ENCODE data around the gene STARD9. TPM values are rescaled to one million over a fixed set of nuclear protein-coding genes. Genes with fewer than 3 reads are reported as not detected.

STARD9 gene
- total and polyA plus RNA-seq, 8 donors: 9.4 to 22.6 (median 18.8) TPM

DNA sequence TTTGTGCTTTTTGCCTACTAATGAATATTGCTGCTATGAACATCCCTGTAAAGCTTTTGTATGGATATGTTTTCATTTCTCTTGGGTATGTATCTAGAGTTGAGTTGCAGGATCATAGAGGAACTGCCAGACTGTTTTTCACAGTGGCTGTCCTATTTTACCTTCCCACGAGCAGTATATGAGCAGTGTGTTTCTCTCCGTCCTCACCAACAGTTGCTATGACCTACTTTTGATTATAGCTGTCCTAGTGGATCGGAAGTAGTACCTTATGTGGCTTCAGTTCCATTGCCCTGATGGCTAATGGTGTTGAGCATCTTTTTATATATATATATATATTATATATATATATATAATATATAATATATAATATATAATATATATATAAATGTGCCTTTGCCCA lies 136.3 kb downstream of the STARD9 start:
- H3K27me3 ChIP-seq: no peaks in the 10 kb centered on the region
- peaks cover 0 to 16% of the 10 kb centered on the region in 2 donors for H3K4me1 ChIP-seq
- TF ChIP-seq, protein P1, sequence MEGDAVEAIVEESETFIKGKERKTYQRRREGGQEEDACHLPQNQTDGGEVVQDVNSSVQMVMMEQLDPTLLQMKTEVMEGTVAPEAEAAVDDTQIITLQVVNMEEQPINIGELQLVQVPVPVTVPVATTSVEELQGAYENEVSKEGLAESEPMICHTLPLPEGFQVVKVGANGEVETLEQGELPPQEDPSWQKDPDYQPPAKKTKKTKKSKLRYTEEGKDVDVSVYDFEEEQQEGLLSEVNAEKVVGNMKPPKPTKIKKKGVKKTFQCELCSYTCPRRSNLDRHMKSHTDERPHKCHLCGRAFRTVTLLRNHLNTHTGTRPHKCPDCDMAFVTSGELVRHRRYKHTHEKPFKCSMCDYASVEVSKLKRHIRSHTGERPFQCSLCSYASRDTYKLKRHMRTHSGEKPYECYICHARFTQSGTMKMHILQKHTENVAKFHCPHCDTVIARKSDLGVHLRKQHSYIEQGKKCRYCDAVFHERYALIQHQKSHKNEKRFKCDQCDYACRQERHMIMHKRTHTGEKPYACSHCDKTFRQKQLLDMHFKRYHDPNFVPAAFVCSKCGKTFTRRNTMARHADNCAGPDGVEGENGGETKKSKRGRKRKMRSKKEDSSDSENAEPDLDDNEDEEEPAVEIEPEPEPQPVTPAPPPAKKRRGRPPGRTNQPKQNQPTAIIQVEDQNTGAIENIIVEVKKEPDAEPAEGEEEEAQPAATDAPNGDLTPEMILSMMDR (IDR thresholded peaks at IDR 0.05): no peak
- no peak overlapping the region for H3K27ac ChIP-seq
- H3K9me3 ChIP-seq: no peaks in the 10 kb centered on the region
- intact Hi-C loops (cut with DNase I): no loop called here
- no peak overlapping the region for H3K4me3 ChIP-seq
- ATAC-seq (no peak), DNase-seq (no peak)
- no peaks in the 10 kb centered on the region for H3K36me3 ChIP-seq

DNA sequence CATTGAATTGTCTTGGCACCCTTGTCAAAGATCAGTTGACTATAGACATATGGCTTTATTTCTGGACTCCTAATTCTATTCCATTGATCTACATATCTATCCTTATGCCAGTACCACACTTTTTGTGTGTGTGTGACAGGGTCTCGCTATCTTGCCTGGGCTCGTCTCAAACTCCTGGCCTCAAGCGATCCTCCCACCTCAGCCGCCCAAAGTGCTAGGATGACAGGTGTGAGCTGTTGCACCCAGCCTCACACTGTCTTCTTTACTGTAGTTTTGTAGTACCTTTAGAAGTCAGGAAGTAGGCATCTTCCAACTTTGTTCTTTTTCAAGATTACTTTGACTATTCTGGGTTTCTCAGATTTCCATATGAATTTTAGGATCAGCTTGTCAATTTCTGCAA lies 137.2 kb downstream of the STARD9 start:
- Histone ChIP-seq H3K27ac (no peak overlapping the region), H3K27me3 (no peaks in the 10 kb centered on the region), H3K4me1 (peaks cover 0 to 9% of the 10 kb centered on the region in 2 donors), H3K9me3 (no peaks in the 10 kb centered on the region), H3K4me3 (no peak overlapping the region), H3K36me3 (no peaks in the 10 kb centered on the region)
- TF ChIP-seq, protein P1 (IDR thresholded peaks at IDR 0.05): no peak
- DNase-seq: peak in 1 of 4 donors; percentile 8
- ATAC-seq: no peak
- intact Hi-C loops (cut with DNase I): no loop called here

- Histone ChIP-seq H3K27me3 (no peaks in the 10 kb centered on the region), H3K36me3 (peaks cover 0 to 31% of the 10 kb centered on the region in 2 donors), H3K4me3 (no peak overlapping the region), H3K9me3 (no peaks in the 10 kb centered on the region), H3K27ac (no peak overlapping the region), H3K4me1 (peaks cover 0 to 3% of the 10 kb centered on the region in 2 donors)
- intact Hi-C loops (cut with DNase I): no loop called here
- peak in 1 of 4 donors; percentile 17 for DNase-seq
- TF ChIP-seq, protein P1 (IDR thresholded peaks at IDR 0.05): no peak
- no peak for ATAC-seq
Observed at GRCh38 chr15:42716125-42716524, 140.7 kb downstream of the STARD9 start.

- H3K36me3 ChIP-seq: peaks cover 0 to 36% of the 10 kb centered on the region in 2 donors
- no peaks in the 10 kb centered on the region for H3K9me3 ChIP-seq
- DNase-seq: peak in 1 of 4 donors; percentile 16
- H3K27ac ChIP-seq: no peak overlapping the region
- no peaks in the 10 kb centered on the region for H3K27me3 ChIP-seq
- TF ChIP-seq, protein P1 (IDR thresholded peaks at IDR 0.05): no peak
- peaks cover 0 to 3% of the 10 kb centered on the region in 2 donors for H3K4me1 ChIP-seq
- intact Hi-C loops (cut with DNase I): no loop called here
- no peak for ATAC-seq
- no peak overlapping the region for H3K4me3 ChIP-seq
Observed at GRCh38 chr15:42716626-42717025, 141.2 kb downstream of the STARD9 start.

GRCh38 chr15:42719043-42719442 lies 143.6 kb downstream of the STARD9 start:
- H3K4me1 ChIP-seq: peaks cover 0 to 3% of the 10 kb centered on the region in 2 donors
- intact Hi-C loops (cut with DNase I): no loop called here

More at GRCh38 chr15:42719043-42719442, 143.6 kb downstream of the STARD9 start:
- H3K27ac ChIP-seq: no peak overlapping the region
- TF ChIP-seq, protein P1 (IDR thresholded peaks at IDR 0.05): no peak
- ATAC-seq (no peak), DNase-seq (no peak)
- H3K27me3 ChIP-seq: no peaks in the 10 kb centered on the region
- no peaks in the 10 kb centered on the region for H3K9me3 ChIP-seq
- no peak overlapping the region for H3K4me3 ChIP-seq
- peaks cover 0 to 60% of the 10 kb centered on the region in 2 donors for H3K36me3 ChIP-seq

Data from left lung (tissue), 10 donors.